Fibroblast of villous mesenchyme (primary cell): ENCODE data around the gene LRP6. TPM values are rescaled to one million over a fixed set of nuclear protein-coding genes. Genes with fewer than 3 reads are reported as not detected.
"Not testable (repeated sequence)": the region's sequence is repeated elsewhere in the genome, so short reads cannot be mapped to it uniquely, and the experiment has no call there.

Experiments
- DNase-seq: peaks from one replicate; pipeline ENCODE4 v3.0.0-alpha.2; 2010; ENCODE audit warnings: low read depth
- H3K4me3 ChIP-seq: 2 replicates; pipeline ENCODE4 v1.5.1; 2011; ENCODE audit warnings: low read depth, mild to moderate bottlenecking, low read length
- total RNA-seq: library from RNA; depleted of rRNA; stranded (reverse); fragments of >200 nt; gene quantifications from 2 replicates; pipeline ENCODE4 v1.2.3, GENCODE V29; 2012
- TF ChIP-seq, protein P1 (sequence below): IDR thresholded peaks from 2 replicates; pipeline ENCODE4 v1.5.1; 2012; ENCODE audit warnings: low read depth, mild to moderate bottlenecking, low read length; ENCODE audit not compliant: insufficient read depth

The LRP6 gene
- total RNA-seq, 1 donor: 50.1 TPM

DNA sequence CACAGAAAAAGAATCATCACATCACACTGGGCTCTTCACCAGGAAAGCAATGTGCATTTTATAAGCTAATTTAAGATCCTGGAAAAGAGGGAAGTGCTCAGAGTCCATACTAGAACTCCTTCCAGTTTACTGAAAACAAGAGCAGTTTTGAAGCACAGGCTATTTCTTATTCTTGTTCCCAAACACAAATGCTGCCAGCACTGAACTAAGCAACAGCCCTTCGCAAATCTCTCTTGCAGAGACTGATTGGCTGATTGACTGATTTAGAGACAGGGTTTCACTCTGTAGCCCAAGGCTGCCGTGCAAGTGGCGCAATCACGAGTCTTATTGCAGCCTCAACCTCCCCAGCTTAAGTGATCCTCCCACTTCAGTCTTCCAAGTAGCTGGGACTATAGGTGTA, 151.3 kb downstream of the LRP6 start:
- no peak for DNase-seq
- TF ChIP-seq, protein P1, sequence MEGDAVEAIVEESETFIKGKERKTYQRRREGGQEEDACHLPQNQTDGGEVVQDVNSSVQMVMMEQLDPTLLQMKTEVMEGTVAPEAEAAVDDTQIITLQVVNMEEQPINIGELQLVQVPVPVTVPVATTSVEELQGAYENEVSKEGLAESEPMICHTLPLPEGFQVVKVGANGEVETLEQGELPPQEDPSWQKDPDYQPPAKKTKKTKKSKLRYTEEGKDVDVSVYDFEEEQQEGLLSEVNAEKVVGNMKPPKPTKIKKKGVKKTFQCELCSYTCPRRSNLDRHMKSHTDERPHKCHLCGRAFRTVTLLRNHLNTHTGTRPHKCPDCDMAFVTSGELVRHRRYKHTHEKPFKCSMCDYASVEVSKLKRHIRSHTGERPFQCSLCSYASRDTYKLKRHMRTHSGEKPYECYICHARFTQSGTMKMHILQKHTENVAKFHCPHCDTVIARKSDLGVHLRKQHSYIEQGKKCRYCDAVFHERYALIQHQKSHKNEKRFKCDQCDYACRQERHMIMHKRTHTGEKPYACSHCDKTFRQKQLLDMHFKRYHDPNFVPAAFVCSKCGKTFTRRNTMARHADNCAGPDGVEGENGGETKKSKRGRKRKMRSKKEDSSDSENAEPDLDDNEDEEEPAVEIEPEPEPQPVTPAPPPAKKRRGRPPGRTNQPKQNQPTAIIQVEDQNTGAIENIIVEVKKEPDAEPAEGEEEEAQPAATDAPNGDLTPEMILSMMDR: no peak
- no peak overlapping the region for H3K4me3 ChIP-seq

DNA sequence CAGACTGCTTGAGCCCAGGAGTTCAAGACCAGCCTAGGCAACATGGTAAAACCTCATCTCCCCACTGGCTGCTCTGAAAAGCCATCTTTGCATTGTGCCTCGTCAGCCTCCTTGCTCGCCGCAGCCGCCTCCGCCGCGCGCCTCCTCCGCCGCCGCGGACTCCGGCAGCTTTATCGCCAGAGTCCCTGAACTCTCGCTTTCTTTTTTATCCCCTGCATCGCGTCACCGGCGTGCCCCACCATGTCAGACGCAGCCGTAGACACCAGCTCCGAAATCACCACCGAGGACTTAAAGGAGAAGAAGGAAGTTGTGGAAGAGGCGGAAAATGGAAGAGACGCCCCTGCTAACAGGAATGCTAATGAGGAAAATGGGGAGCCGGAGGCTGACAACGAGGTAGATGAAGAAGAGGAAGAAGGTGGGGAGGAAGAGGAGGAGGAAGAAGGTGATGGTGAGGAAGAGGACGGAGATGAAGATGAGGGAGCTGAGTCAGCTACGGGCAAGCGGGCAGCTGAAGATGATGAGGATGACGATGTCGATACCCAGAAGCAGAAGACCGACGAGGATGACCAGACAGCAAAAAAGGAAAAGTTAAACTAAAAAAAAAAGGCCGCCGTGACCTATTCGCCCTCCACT, 155.8 kb downstream of the LRP6 start:
- DNase-seq, H3K4me3 ChIP-seq: not testable (repeated sequence)

DNA sequence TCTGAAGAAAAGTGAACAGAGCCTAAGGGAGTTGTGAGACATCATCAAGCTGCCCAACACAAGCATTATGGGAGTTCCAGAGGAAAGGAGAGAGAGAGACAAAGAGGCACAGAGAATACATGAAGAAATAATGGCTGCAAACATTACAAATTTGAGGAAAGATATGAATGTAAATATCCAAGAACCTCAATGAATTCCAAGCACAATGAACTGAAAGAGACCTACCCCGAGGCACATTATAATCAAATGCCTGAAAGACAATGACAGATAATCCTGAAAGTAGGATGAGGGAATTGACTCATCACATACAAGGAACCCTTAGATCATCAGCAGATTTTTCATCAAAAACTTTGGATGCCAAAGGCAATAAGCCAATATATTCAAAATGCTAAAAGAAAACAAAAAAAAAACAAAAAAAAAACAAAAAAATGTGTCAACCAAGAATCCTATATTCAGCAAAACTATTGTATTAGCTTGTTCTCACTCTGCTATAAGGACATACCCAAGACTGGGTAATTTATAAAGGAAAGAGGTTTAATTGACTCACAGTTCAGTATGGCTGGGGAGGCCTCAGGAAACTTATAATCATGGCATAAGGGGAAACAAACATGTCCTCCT, 158.3 kb downstream of the LRP6 start:
- no peak overlapping the region for H3K4me3 ChIP-seq
- DNase-seq: no peak
- TF ChIP-seq, protein P1: no peak

DNA sequence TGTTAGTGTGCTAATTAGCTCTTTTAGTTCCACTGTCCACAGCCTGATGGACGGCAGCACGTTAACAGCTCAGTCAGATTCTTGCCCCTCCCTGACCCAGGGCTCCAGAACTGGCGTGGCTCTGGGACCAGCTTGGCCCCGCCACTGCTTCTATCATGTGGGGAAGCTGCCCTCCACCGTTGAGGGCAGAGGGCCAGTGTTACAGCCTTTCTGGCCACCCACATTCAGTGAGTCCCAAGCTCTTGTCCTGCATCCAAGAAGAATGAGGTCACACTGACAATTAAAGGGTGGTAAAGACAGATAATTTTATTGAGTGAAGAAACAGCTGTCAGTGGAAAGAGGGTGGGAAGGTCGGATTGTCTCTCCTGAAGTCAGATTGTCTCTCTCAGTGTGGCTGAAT, 159.2 kb downstream of the LRP6 start:
- no peak overlapping the region for H3K4me3 ChIP-seq
- TF ChIP-seq, protein P1: no peak
- DNase-seq: no peak

DNA sequence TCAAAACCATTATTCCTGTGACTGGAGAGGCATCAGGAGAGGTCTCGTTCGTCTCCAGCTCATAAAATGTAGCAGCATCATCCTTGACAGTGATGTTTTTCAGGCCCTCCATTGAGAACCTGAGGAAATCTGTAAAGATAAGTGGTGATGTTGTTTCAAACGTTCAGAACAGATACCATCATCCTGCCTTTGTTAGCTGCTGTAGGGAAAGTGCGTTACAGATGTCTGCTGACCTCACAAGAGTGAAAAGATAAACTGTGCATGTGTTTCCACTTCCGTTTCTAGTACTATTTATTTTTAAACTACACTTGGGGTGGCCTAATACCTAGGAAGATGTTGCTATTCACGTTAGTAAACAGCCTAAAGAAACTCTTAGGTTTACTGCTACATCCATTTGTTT, 167.7 kb downstream of the LRP6 start:
- DNase-seq: peak; percentile 91
- TF ChIP-seq, protein P1: no peak
- no peak overlapping the region for H3K4me3 ChIP-seq

DNA sequence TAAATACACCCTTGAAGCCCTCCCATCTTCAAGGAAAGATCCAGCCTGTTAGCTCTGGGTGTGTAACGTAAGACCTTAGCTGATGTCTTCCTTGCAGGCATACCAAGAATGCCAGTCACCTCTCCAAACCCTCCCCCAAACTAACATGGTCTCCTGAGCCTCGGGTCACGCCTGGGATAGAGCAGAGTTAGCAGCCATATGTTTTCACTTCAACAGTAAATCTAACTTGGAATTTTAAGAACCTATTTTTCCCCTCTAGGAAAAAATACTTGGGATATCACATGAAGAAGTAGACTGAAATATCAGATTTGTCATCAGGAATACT, 168.2 kb downstream of the LRP6 start:
- TF ChIP-seq, protein P1: no peak
- DNase-seq: no peak
- no peak overlapping the region for H3K4me3 ChIP-seq

DNA sequence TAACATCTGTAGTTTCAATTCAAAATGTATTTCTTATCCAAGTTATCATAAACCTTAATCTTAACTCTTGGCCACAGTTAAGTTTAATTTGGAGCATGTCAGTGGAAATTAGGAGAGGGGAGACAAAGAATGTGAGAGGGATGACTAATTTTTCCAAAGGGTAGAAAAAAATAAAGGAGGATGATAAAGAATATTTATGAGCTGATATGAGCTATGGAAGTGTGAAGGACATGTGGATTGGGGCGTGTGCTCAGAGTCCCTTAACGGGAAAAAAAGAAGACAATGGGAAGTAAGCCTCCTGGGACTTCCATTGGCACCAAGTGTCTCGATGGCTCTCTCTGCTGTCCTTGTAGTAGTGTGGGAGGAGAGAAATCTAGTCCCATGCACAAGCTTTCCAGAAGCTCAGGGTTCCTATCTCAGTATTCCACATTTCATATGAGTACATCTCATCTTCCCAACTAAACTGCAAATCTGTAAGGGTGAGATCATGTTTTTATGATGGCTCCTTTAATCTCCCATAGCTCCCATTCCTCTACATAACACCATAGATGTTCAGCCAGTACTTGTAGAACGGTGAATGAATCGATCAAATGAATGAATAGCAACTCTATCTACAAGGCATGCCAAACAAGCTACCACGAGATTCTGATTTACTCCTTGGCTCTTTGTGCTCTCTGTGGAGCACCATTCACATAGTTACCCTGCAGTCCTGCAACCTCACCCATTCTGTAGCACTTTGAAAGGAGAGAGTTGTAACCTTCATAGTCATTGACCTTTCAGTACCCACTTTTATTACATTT, 168.8 kb downstream of the LRP6 start:
- peak; percentile 25 for DNase-seq
- H3K4me3 ChIP-seq: no peak overlapping the region
- TF ChIP-seq, protein P1: no peak
